T-cell (primary cell): Measurements from ENCODE around the gene NOP10. TPM values are rescaled to one million over a fixed set of nuclear protein-coding genes. Genes with fewer than 3 reads are reported as not detected.

Experiments
- ATAC-seq, 4 experiments: fragments of 200-7000 bp in 3 of 4; fragments of 150-1000 bp in 1 of 4; cut with Tn5 transposase; replicated peaks in 1 of 4; 1 replicate in 3 of 4; 2 replicates in 1 of 4; pipeline ENCODE4 v1.10.0; 2021; ENCODE audit warnings: moderate library complexity in 3 of 4, mild to moderate bottlenecking in 2 of 4, moderate number of reproducible peaks in 1 of 4
- CTCF ChIA-PET, 2 donors: fragments of 300-600 bp; sonication (Branson Sonifier 250); formaldehyde crosslinking; loops; one replicate each; lab custom pipeline; 2022; ENCODE audit warnings: antibody characterized with exemption in 2 of 2; lab: Charles Lee
- POLR2A ChIA-PET, 2 donors: fragments of 300-600 bp; sonication (Branson Sonifier 250); formaldehyde crosslinking; loops; one replicate each; lab custom pipeline; 2022; ENCODE audit warnings: antibody characterized with exemption in 2 of 2; lab: Charles Lee
- DNase-seq, 35 experiments: peaks; one replicate each; pipeline versions ENCODE4 v3.0.0 to v3.0.0-alpha.2; 2013 to 2023
- H3K27ac ChIP-seq: one replicate; pipeline ENCODE4 v1.5.1; 2013; ENCODE audit warnings: low read length
- H3K27me3 ChIP-seq, 2 experiments: replicated peaks in 1 of 2; 1 replicate in 1 of 2; 2 replicates in 1 of 2; pipeline versions ENCODE4 v1.6.1 to v1.7.0; 2013; ENCODE audit warnings: low read length in 1 of 2, mixed read lengths in 1 of 2; ENCODE audit not compliant: control insufficient read depth in 2 of 2, insufficient read depth in 2 of 2; ENCODE audit errors: extremely low read depth in 1 of 2
- H3K36me3 ChIP-seq, 2 donors: 1 replicate in 1 of 2; 2 replicates in 1 of 2; pipeline versions ENCODE4 v1.6.1 to v1.7.0; 2013; ENCODE audit warnings: low read length in 1 of 2; ENCODE audit not compliant: control insufficient read depth in 2 of 2, insufficient read depth in 1 of 2; ENCODE audit errors: extremely low read depth in 1 of 2
- H3K4me1 ChIP-seq, 2 experiments: 1 replicate in 1 of 2; 2 replicates in 1 of 2; pipeline versions ENCODE4 v1.6.1 to v1.7.0; 2013; ENCODE audit warnings: low read length in 2 of 2, mixed read lengths in 1 of 2; ENCODE audit not compliant: insufficient read depth in 2 of 2, control insufficient read depth in 1 of 2; ENCODE audit errors: extremely low read depth in 1 of 2
- H3K4me3 ChIP-seq, 2 donors: 1 replicate in 1 of 2; 2 replicates in 1 of 2; pipeline versions ENCODE4 v1.5.1 to v1.7.0; 2013; ENCODE audit warnings: mild to moderate bottlenecking in 2 of 2, low read length in 1 of 2, moderate library complexity in 1 of 2; ENCODE audit not compliant: control insufficient read depth in 1 of 2; ENCODE audit errors: extremely low read depth in 1 of 2
- H3K9me3 ChIP-seq: 2 replicates; pipeline ENCODE4 v1.7.0; 2013
- H3K27ac Mint-ChIP-seq, 2 donors: one replicate each; pipeline ENCODE4 v1.8.0; 2020 to 2021; ENCODE audit warnings: mild to moderate bottlenecking in 2 of 2, mixed read lengths in 2 of 2
- H3K27me3 Mint-ChIP-seq, 2 donors: one replicate each; pipeline ENCODE4 v1.8.0; 2021 to 2022; ENCODE audit warnings: mixed read lengths in 2 of 2
- H3K36me3 Mint-ChIP-seq: one replicate; pipeline ENCODE4 v1.8.0; 2021; ENCODE audit warnings: mixed read lengths
- H3K4me1 Mint-ChIP-seq, 3 donors: one replicate each; pipeline ENCODE4 v1.8.0; 2020 to 2022; ENCODE audit warnings: mixed read lengths in 3 of 3, mild to moderate bottlenecking in 1 of 3
- H3K4me3 Mint-ChIP-seq, 3 donors: one replicate each; pipeline ENCODE4 v1.8.0; 2020 to 2022; ENCODE audit warnings: mild to moderate bottlenecking in 3 of 3, mixed read lengths in 3 of 3, moderate library complexity in 3 of 3
- H3K9me3 Mint-ChIP-seq, 3 donors: one replicate each; pipeline ENCODE4 v1.8.0; 2020 to 2022; ENCODE audit warnings: mixed read lengths in 3 of 3
- WGBS: methylation state at CpG from one replicate; pipeline ENCODE4 v1.1.5; 2013; ENCODE audit warnings: missing lambda C conversion rate; ENCODE audit not compliant: insufficient coverage; 5-methylcytosine and 5-hydroxymethylcytosine counted together
- total RNA-seq, 35 experiments: library from RNA in 6 of 35; stranded (reverse) in 6 of 35; fragments of 120-200 nt in 1 of 35; gene quantifications; one replicate each; pipeline versions ENCODE4 v1.2.1 to v1.2.4 and lab custom pipeline; 2013 to 2026

Gene NOP10
- total RNA-seq, 5 donors from 2014 or later (not counting 1 experiment from before 2014, with no cell fraction given) = 38.2 to 88.9 (median 68.8) TPM

- H3K36me3 ChIP-seq = no peaks in the 10 kb centered on the region
- DNase-seq = no peak
- ChIA-PET POLR2A (no interaction called here), CTCF (interaction anchor here (0.6 to 1.3 kb wide), 4 partner anchors 10 to 91 kb away, joined by 3 read pairs; partner anchors contain the start of genes LPCAT4 (in 1 of the 2), NOP10 (in 1 of the 2) and NUTM1 (in 1 of the 2))
- peaks cover 73 to 94% (median 84%) of the 10 kb centered on the region in 3 donors for H3K4me1 Mint-ChIP-seq
- H3K27ac Mint-ChIP-seq = peak overlapping the region; percentile 77 to 86
- H3K27me3 Mint-ChIP-seq = no peaks in the 10 kb centered on the region
- peak overlapping the region; percentile 30 for H3K27ac ChIP-seq
- H3K27me3 ChIP-seq = no peaks in the 10 kb centered on the region
- H3K4me3 Mint-ChIP-seq = peak overlapping the region in 1 of 3 donors; percentile 97
- WGBS = no CpG with 5 or more reads among the region's 6 CpGs
- H3K9me3 ChIP-seq = no peaks in the 10 kb centered on the region
- H3K4me1 ChIP-seq = peaks cover 51 to 55% of the 10 kb centered on the region in 2 experiments
- peaks cover 7% of the 10 kb centered on the region for H3K36me3 Mint-ChIP-seq
- H3K4me3 ChIP-seq = no peak overlapping the region
- no peaks in the 10 kb centered on the region for H3K9me3 Mint-ChIP-seq
- ATAC-seq = no peak
Measured at GRCh38 chr15:34332553-34333120, 10.3 kb downstream of the NOP10 start.

GRCh38 chr15:34331809-34332208 is 11.1 kb downstream of the NOP10 start:
- H3K27me3 Mint-ChIP-seq = no peaks in the 10 kb centered on the region
- H3K36me3 Mint-ChIP-seq = peaks cover 7% of the 10 kb centered on the region
- H3K9me3 Mint-ChIP-seq = no peaks in the 10 kb centered on the region
- peak overlapping the region; percentile 77 to 86 for H3K27ac Mint-ChIP-seq
- ChIA-PET CTCF (no interaction called here), POLR2A (no interaction called here)
- Histone ChIP-seq H3K27me3 (no peaks in the 10 kb centered on the region), H3K36me3 (no peaks in the 10 kb centered on the region), H3K4me3 (no peak overlapping the region), H3K4me1 (peaks cover 52 to 55% of the 10 kb centered on the region in 2 experiments), H3K27ac (peak overlapping the region; percentile 30), H3K9me3 (no peaks in the 10 kb centered on the region)
- peak overlapping the region; percentile 13 to 50 (median 41) for H3K4me3 Mint-ChIP-seq
- ATAC-seq = peak; percentile 64 to 71 (median 68)
- WGBS = 0% methylated on average over 1 of the region's 2 CpGs
- H3K4me1 Mint-ChIP-seq = peaks cover 78 to 93% (median 89%) of the 10 kb centered on the region in 3 donors
- DNase-seq = peak in 1 of 35 experiments; percentile 56

GRCh38 chr15:34330279-34330678 is 12.7 kb downstream of the NOP10 start:
- no peaks in the 10 kb centered on the region for H3K9me3 Mint-ChIP-seq
- H3K4me3 Mint-ChIP-seq = peak overlapping the region in 1 of 3 donors; percentile 52
- H3K27me3 Mint-ChIP-seq = no peaks in the 10 kb centered on the region
- POLR2A ChIA-PET = interaction anchor here (0.6 to 0.7 kb wide), 3 partner anchors 23 to 110 kb away, joined by 5 to 6 read pairs (median 5); no protein-coding TSS in a partner anchor
- no peak for ATAC-seq
- peaks cover 44 to 47% of the 10 kb centered on the region in 2 experiments for H3K4me1 ChIP-seq
- peaks cover 76 to 86% (median 85%) of the 10 kb centered on the region in 3 donors for H3K4me1 Mint-ChIP-seq
- H3K9me3 ChIP-seq = no peaks in the 10 kb centered on the region
- CTCF ChIA-PET = interaction anchor here in 1 of 2 donors (1.2 kb wide), 1 partner anchor 59 kb away, joined by 3 read pairs; no protein-coding TSS in a partner anchor
- peak overlapping the region; percentile 59 to 83 for H3K27ac Mint-ChIP-seq
- H3K36me3 ChIP-seq = no peaks in the 10 kb centered on the region
- 100% methylated on average over 3 of the region's 5 CpGs for WGBS
- no peak for DNase-seq
- peak overlapping the region; percentile 38 for H3K27ac ChIP-seq
- H3K4me3 ChIP-seq = no peak overlapping the region
- no peaks in the 10 kb centered on the region for H3K27me3 ChIP-seq
- H3K36me3 Mint-ChIP-seq = peaks cover 7% of the 10 kb centered on the region

- Mint-ChIP-seq H3K27ac (peak overlapping the region; percentile 87 to 96), H3K4me1 (peaks cover 73 to 79% (median 76%) of the 10 kb centered on the region in 3 donors), H3K4me3 (peak overlapping the region; percentile 7 to 59 (median 56)), H3K27me3 (no peaks in the 10 kb centered on the region), H3K36me3 (peaks cover 7% of the 10 kb centered on the region), H3K9me3 (no peaks in the 10 kb centered on the region)
- H3K4me3 ChIP-seq = no peak overlapping the region
- WGBS = 63% methylated on average over 1 of the region's 2 CpGs
- no peaks in the 10 kb centered on the region for H3K27me3 ChIP-seq
- H3K4me1 ChIP-seq = peaks cover 38 to 47% of the 10 kb centered on the region in 2 experiments
- H3K9me3 ChIP-seq = no peaks in the 10 kb centered on the region
- H3K36me3 ChIP-seq = no peaks in the 10 kb centered on the region
- CTCF ChIA-PET = interaction anchor here (0.6 to 3.0 kb wide), 7 partner anchors 9 to 88 kb away, joined by 3 to 19 read pairs (median 5); partner anchors contain the start of genes LPCAT4 (in 1 of the 2), NOP10 (in 1 of the 2), NUTM1 (in 1 of the 2) and SLC12A6 (in 1 of the 2)
- POLR2A ChIA-PET = interaction anchor here (0.5 to 1.6 kb wide), 5 partner anchors 10 to 104 kb away, joined by 3 to 8 read pairs (median 5); no protein-coding TSS in a partner anchor
- H3K27ac ChIP-seq = peak overlapping the region; percentile 3
- ATAC-seq = no peak
- no peak for DNase-seq
Measured at GRCh38 chr15:34329006-34329405, 13.9 kb downstream of the NOP10 start.

- Mint-ChIP-seq H3K36me3 (peaks cover 7% of the 10 kb centered on the region), H3K27ac (peak overlapping the region; percentile 87 to 96), H3K4me1 (peaks cover 65 to 75% (median 69%) of the 10 kb centered on the region in 3 donors), H3K4me3 (peak overlapping the region; percentile 32 to 61 (median 56)), H3K9me3 (no peaks in the 10 kb centered on the region), H3K27me3 (no peaks in the 10 kb centered on the region)
- POLR2A ChIA-PET = interaction anchor here (0.5 to 1.6 kb wide), 7 partner anchors 9 to 659 kb away, joined by 3 to 5 read pairs (median 3); partner anchors contain the start of gene SLC12A6 (in 1 of the 2)
- H3K27ac ChIP-seq = peak overlapping the region; percentile 53
- no peaks in the 10 kb centered on the region for H3K9me3 ChIP-seq
- no CpG with 5 or more reads among the region's 4 CpGs for WGBS
- peak overlapping the region in 1 of 2 donors; percentile 18 for H3K4me3 ChIP-seq
- ATAC-seq = peak in 1 of 4 experiments; percentile 27
- no peaks in the 10 kb centered on the region for H3K27me3 ChIP-seq
- peaks cover 32 to 37% of the 10 kb centered on the region in 2 experiments for H3K4me1 ChIP-seq
- no peak for DNase-seq
- no peaks in the 10 kb centered on the region for H3K36me3 ChIP-seq
- CTCF ChIA-PET = interaction anchor here (0.6 to 3.0 kb wide), 10 partner anchors 9 to 1215 kb away, joined by 3 to 19 read pairs (median 4); partner anchors contain the start of genes NOP10 (in 2 of the 2), NUTM1 (in 2 of the 2), LPCAT4 (in 1 of the 2) and SLC12A6 (in 1 of the 2)
Measured at GRCh38 chr15:34327906-34328305, 15.0 kb downstream of the NOP10 start.

- Histone ChIP-seq H3K27ac (no peak overlapping the region), H3K4me1 (peaks cover 19 to 24% of the 10 kb centered on the region in 2 experiments), H3K9me3 (no peaks in the 10 kb centered on the region), H3K4me3 (no peak overlapping the region), H3K27me3 (no peaks in the 10 kb centered on the region), H3K36me3 (no peaks in the 10 kb centered on the region)
- Mint-ChIP-seq H3K4me1 (peaks cover 53 to 71% (median 63%) of the 10 kb centered on the region in 3 donors), H3K36me3 (no peaks in the 10 kb centered on the region), H3K4me3 (no peak overlapping the region), H3K9me3 (no peaks in the 10 kb centered on the region), H3K27me3 (no peaks in the 10 kb centered on the region), H3K27ac (peak overlapping the region; percentile 1 to 84)
- ChIA-PET CTCF (interaction anchor here (0.6 to 1.4 kb wide), 5 partner anchors 8 to 193 kb away, joined by 3 to 8 read pairs (median 4); partner anchors contain the start of genes LPCAT4 (in 1 of the 2), NOP10 (in 1 of the 2) and NUTM1 (in 1 of the 2)), POLR2A (interaction anchor here (0.5 to 0.6 kb wide), 3 partner anchors 12 to 287 kb away, joined by 3 to 12 read pairs (median 3); no protein-coding TSS in a partner anchor)
- DNase-seq (no peak), ATAC-seq (no peak)
Measured at GRCh38 chr15:34325368-34325767, 17.6 kb downstream of the NOP10 start.
